Measurements from ENCODE around the gene FBXL2. TPM values are rescaled to one million over a fixed set of nuclear protein-coding genes. Genes with fewer than 3 reads are reported as not detected.

The FBXL2 gene
- total RNA-seq, 1 donor from 2014 or later = 23.3 TPM

DNA sequence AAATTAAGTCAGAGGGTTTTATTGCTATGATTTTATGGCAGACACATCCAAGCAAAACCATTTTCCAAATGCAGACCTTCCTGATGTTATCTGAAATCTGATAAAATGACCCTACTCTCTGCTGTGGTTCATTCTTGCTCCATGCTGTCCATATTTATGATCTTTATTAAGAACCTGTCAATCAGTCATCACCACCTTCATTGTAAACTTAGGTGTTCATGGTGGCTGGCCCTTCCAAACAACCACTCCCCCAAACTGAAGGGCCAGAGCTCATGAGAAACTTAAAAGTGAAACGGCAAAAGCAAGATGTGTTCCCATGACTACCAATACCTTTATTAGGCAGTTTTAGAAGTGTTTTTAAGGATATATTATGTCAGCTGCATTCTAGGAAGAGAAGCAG is 109.4 kb downstream of the FBXL2 start:
- FAIRE-seq = no peak
- Histone ChIP-seq H3K27ac (ENCODE audit: low read depth, low read length) (no peak overlapping the region), H3K4me3 (ENCODE audit: insufficient read depth, low read depth, low read length) (no peak overlapping the region), H2AFZ (ENCODE audit: low read depth, low read length) (no peak overlapping the region), H3K9ac (ENCODE audit: low read length) (no peak overlapping the region), H3K4me1 (ENCODE audit: insufficient read depth, low read length) (peaks cover 4% of the 10 kb centered on the region), H4K20me1 (ENCODE audit: insufficient read depth, low read length) (peaks cover 6% of the 10 kb centered on the region), H3K9me3 (ENCODE audit: insufficient read depth, low read depth, low read length) (no peaks in the 10 kb centered on the region), H3K4me2 (ENCODE audit: low read length) (no peak overlapping the region), H3K79me2 (ENCODE audit: insufficient read depth, low read length) (peaks cover 7% of the 10 kb centered on the region), H3K27me3 (ENCODE audit: insufficient read depth, low read length) (no peaks in the 10 kb centered on the region), H3K36me3 (ENCODE audit: insufficient read depth, low read length) (peaks cover 56% of the 10 kb centered on the region)
- no peaks in the 10 kb centered on the region for H3K9me3 Mint-ChIP-seq (ENCODE audit: unreplicated experiment)
- H3K36me3 Mint-ChIP-seq (ENCODE audit: low read depth, unreplicated experiment) = peaks cover 22% of the 10 kb centered on the region
- TF ChIP-seq EZH2 (IDR thresholded peaks at IDR 0.05; ENCODE audit: insufficient read depth, low read length) = no peak
- TF ChIP-seq, protein P1, sequence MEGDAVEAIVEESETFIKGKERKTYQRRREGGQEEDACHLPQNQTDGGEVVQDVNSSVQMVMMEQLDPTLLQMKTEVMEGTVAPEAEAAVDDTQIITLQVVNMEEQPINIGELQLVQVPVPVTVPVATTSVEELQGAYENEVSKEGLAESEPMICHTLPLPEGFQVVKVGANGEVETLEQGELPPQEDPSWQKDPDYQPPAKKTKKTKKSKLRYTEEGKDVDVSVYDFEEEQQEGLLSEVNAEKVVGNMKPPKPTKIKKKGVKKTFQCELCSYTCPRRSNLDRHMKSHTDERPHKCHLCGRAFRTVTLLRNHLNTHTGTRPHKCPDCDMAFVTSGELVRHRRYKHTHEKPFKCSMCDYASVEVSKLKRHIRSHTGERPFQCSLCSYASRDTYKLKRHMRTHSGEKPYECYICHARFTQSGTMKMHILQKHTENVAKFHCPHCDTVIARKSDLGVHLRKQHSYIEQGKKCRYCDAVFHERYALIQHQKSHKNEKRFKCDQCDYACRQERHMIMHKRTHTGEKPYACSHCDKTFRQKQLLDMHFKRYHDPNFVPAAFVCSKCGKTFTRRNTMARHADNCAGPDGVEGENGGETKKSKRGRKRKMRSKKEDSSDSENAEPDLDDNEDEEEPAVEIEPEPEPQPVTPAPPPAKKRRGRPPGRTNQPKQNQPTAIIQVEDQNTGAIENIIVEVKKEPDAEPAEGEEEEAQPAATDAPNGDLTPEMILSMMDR (IDR thresholded peaks at IDR 0.05; ENCODE audit: insufficient read depth, low read depth, low read length) = no peak
- no peak overlapping the region for H3K4me3 Mint-ChIP-seq (ENCODE audit: unreplicated experiment)
- H3K27me3 Mint-ChIP-seq (ENCODE audit: low read depth, unreplicated experiment) = no peaks in the 10 kb centered on the region
- peak overlapping the region; percentile 3 for H3K27ac Mint-ChIP-seq (ENCODE audit: unreplicated experiment)
- no peak for DNase-seq (ENCODE audit: low read depth)
- peaks cover 11% of the 10 kb centered on the region for H3K4me1 Mint-ChIP-seq (ENCODE audit: low read depth, unreplicated experiment)

DNA sequence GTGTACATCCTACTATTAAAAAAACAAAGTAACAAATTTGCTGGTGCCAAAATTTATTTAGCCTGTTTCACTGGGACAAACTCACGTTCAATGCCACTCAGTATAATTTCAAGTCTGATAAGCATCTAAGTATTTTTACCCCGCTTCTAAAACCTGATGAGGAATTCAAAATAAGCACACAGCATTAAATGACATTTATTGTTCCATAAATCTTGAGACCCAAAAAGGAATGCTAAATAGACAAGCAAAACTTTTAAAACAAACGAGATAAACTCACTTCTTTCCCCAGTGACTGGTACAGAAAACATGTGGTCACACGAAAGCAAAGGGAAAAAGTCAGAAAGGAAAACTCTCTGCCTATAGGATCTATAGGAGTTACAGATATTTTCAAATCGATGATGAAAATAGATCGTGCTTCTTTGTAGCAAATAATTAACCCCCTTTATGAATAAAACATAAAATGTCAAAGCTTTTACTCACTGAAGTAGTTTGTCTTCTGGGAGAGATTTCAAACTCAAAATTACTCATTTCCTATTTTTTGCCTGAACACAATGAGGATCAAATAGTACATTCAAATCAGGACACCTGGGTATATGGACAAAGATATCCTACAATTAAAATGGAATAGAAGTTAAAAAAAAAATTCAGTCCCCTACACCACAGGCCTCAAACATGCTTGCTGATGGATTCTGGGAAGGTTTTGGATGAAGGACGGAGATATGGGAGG is 111.3 kb downstream of the FBXL2 start:
- Mint-ChIP-seq H3K4me3 (ENCODE audit: unreplicated experiment) (no peak overlapping the region), H3K27ac (ENCODE audit: unreplicated experiment) (no peak overlapping the region), H3K9me3 (ENCODE audit: unreplicated experiment) (no peaks in the 10 kb centered on the region), H3K27me3 (ENCODE audit: low read depth, unreplicated experiment) (no peaks in the 10 kb centered on the region), H3K36me3 (ENCODE audit: low read depth, unreplicated experiment) (peaks cover 27% of the 10 kb centered on the region), H3K4me1 (ENCODE audit: low read depth, unreplicated experiment) (peaks cover 28% of the 10 kb centered on the region)
- Histone ChIP-seq H3K27me3 (ENCODE audit: insufficient read depth, low read length) (no peaks in the 10 kb centered on the region), H3K79me2 (ENCODE audit: insufficient read depth, low read length) (peaks cover 7% of the 10 kb centered on the region), H3K9ac (ENCODE audit: low read length) (peak overlapping the region; percentile 2), H3K27ac (ENCODE audit: low read depth, low read length) (peak overlapping the region; percentile 15), H3K4me3 (ENCODE audit: insufficient read depth, low read depth, low read length) (no peak overlapping the region), H2AFZ (ENCODE audit: low read depth, low read length) (no peak overlapping the region), H3K36me3 (ENCODE audit: insufficient read depth, low read length) (peaks cover 57% of the 10 kb centered on the region), H4K20me1 (ENCODE audit: insufficient read depth, low read length) (peaks cover 6% of the 10 kb centered on the region), H3K4me2 (ENCODE audit: low read length) (peak overlapping the region; percentile 4), H3K4me1 (ENCODE audit: insufficient read depth, low read length) (peaks cover 20% of the 10 kb centered on the region), H3K9me3 (ENCODE audit: insufficient read depth, low read depth, low read length) (no peaks in the 10 kb centered on the region)
- no peak for TF ChIP-seq EZH2 (IDR thresholded peaks at IDR 0.05; ENCODE audit: insufficient read depth, low read length)
- TF ChIP-seq, protein P1 (IDR thresholded peaks at IDR 0.05; ENCODE audit: insufficient read depth, low read depth, low read length) = no peak
- DNase-seq (ENCODE audit: low read depth) = no peak
- no peak for FAIRE-seq

DNA sequence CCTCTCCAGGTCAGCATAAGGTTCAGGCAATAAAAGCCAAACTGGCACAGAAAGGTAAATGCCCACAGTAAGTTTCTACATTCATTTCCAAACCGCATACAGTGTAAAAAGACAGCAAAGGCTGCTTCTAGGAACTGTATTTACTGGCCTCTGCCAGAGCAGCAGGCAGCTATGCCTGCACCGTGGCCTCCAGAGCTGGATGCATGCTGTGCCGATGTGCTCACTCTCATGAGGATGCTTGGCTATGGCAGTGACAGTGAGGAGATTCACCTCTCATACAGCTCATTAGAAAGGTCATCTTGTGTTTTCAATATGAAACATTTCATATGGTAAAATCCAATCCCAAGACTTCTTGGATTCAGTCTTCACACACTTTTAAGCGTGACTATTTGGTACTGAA is 112.7 kb downstream of the FBXL2 start:
- H3K36me3 ChIP-seq (ENCODE audit: insufficient read depth, low read length) = peaks cover 48% of the 10 kb centered on the region

More for the DNA sequence above, 112.7 kb downstream of the FBXL2 start:
- H3K4me1 Mint-ChIP-seq (ENCODE audit: low read depth, unreplicated experiment) = peaks cover 28% of the 10 kb centered on the region
- no peaks in the 10 kb centered on the region for H3K27me3 Mint-ChIP-seq (ENCODE audit: low read depth, unreplicated experiment)
- Histone ChIP-seq H3K79me2 (ENCODE audit: insufficient read depth, low read length) (peaks cover 7% of the 10 kb centered on the region), H3K4me1 (ENCODE audit: insufficient read depth, low read length) (peaks cover 25% of the 10 kb centered on the region), H4K20me1 (ENCODE audit: insufficient read depth, low read length) (no peaks in the 10 kb centered on the region), H3K4me2 (ENCODE audit: low read length) (no peak overlapping the region), H2AFZ (ENCODE audit: low read depth, low read length) (no peak overlapping the region), H3K9me3 (ENCODE audit: insufficient read depth, low read depth, low read length) (no peaks in the 10 kb centered on the region), H3K27me3 (ENCODE audit: insufficient read depth, low read length) (no peaks in the 10 kb centered on the region), H3K27ac (ENCODE audit: low read depth, low read length) (no peak overlapping the region), H3K4me3 (ENCODE audit: insufficient read depth, low read depth, low read length) (no peak overlapping the region), H3K9ac (ENCODE audit: low read length) (no peak overlapping the region)
- DNase-seq (ENCODE audit: low read depth) (no peak), FAIRE-seq (no peak)
- H3K27ac Mint-ChIP-seq (ENCODE audit: unreplicated experiment) = no peak overlapping the region
- H3K9me3 Mint-ChIP-seq (ENCODE audit: unreplicated experiment) = no peaks in the 10 kb centered on the region
- H3K4me3 Mint-ChIP-seq (ENCODE audit: unreplicated experiment) = no peak overlapping the region
- no peak for TF ChIP-seq EZH2 (IDR thresholded peaks at IDR 0.05; ENCODE audit: insufficient read depth, low read length)
- TF ChIP-seq, protein P1 (IDR thresholded peaks at IDR 0.05; ENCODE audit: insufficient read depth, low read depth, low read length) = no peak
- H3K36me3 Mint-ChIP-seq (ENCODE audit: low read depth, unreplicated experiment) = peaks cover 20% of the 10 kb centered on the region

All from astrocyte (in vitro differentiated cells and primary cell).